Spleen (tissue), 7 donors: Measurements from ENCODE around the gene REC114.

Experiments used
- POLR2A ChIP-seq, 3 donors: fragments of 450-650 bp; IDR thresholded peaks; one replicate each; pipeline ENCODE4 v1.5.1; 2017; ENCODE audit warnings: antibody characterized with exemption in 3 of 3, mild to moderate bottlenecking in 1 of 3
- POLR2AphosphoS5 ChIP-seq, 3 donors: sonication (generic); formaldehyde crosslinking; IDR thresholded peaks; one replicate each; pipeline ENCODE4 v1.5.1; 2017; ENCODE audit warnings: antibody characterized with exemption in 3 of 3
- TF ChIP-seq, protein P1 (sequence below), 11 experiments: fragments of 200-600 bp in 7 of 11; fragments of 450-650 bp in 4 of 11; sonication (generic) in 4 of 11; IDR thresholded peaks in 8 of 11; conservative IDR thresholded peaks in 3 of 11; 1 replicate in 7 of 11; 2 replicates in 4 of 11; pipeline versions ENCODE4 v1.4.0 to v1.8.0; 2016 to 2021; ENCODE audit warnings: antibody characterized with exemption in 11 of 11, inconsistent platforms in 4 of 11, mild to moderate bottlenecking in 1 of 11
- donor health status: DM: no; HTN: no; CAD: no; lungs with moderate emphysema.
- donor health status: DM: no; HTN: no; CAD: no.
- donor health status: DM: no; HTN: no; CAD: no.

DNA sequence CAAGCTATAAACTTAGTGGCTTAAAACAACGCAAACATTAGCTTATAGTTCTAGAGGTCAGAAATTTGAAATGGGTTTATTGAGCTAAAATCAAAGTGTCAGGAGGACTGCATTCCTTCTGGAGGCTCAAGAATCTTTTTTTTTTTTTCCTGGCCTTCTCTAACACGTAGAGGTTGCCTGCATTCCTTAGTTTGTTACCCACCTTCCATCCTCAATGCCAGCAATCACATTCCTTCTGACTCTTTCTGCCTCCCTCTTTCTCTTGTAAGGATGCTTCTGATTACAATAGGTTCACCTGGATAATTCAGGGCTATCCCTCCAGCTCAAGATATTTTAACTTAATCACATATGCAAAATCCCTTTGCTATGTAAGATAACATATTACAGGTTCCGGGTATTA, 24.8 kb downstream of the REC114 start:
- TF ChIP-seq, protein P1, sequence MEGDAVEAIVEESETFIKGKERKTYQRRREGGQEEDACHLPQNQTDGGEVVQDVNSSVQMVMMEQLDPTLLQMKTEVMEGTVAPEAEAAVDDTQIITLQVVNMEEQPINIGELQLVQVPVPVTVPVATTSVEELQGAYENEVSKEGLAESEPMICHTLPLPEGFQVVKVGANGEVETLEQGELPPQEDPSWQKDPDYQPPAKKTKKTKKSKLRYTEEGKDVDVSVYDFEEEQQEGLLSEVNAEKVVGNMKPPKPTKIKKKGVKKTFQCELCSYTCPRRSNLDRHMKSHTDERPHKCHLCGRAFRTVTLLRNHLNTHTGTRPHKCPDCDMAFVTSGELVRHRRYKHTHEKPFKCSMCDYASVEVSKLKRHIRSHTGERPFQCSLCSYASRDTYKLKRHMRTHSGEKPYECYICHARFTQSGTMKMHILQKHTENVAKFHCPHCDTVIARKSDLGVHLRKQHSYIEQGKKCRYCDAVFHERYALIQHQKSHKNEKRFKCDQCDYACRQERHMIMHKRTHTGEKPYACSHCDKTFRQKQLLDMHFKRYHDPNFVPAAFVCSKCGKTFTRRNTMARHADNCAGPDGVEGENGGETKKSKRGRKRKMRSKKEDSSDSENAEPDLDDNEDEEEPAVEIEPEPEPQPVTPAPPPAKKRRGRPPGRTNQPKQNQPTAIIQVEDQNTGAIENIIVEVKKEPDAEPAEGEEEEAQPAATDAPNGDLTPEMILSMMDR (IDR thresholded peaks at IDR 0.05 in 8 of 11, conservative IDR thresholded peaks at IDR 0.05 in 3 of 11), result no peak
- TF ChIP-seq POLR2A (IDR thresholded peaks at IDR 0.05) (no peak), POLR2AphosphoS5 (IDR thresholded peaks at IDR 0.05) (no peak)
